ENCODE data around the gene NUDT4.
"Not testable (repeated sequence)": the region's sequence is repeated elsewhere in the genome, so short reads cannot be mapped to it uniquely, and the experiment has no call there.

NUDT4 gene

DNA sequence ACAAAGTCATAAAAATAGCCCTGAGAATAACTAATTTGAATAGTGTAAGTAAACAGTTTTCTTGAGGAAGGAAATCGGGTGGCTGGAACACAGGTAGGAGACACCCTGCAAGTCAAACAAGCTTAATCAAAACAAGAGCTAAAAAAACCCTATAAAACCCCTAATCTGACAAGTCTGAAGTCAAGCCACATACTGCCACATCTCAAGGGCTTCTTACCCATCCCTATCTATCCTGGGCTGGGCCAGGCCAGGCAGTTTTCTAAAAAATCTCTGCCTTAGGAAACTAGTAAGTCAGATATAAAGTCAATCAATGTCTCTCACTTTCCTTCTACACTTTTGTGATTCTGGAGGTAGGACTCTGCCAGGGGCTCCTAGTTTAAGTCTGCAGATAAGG lies 48.7 kb downstream of the NUDT4 start:
- TF ChIP-seq, protein P1, sequence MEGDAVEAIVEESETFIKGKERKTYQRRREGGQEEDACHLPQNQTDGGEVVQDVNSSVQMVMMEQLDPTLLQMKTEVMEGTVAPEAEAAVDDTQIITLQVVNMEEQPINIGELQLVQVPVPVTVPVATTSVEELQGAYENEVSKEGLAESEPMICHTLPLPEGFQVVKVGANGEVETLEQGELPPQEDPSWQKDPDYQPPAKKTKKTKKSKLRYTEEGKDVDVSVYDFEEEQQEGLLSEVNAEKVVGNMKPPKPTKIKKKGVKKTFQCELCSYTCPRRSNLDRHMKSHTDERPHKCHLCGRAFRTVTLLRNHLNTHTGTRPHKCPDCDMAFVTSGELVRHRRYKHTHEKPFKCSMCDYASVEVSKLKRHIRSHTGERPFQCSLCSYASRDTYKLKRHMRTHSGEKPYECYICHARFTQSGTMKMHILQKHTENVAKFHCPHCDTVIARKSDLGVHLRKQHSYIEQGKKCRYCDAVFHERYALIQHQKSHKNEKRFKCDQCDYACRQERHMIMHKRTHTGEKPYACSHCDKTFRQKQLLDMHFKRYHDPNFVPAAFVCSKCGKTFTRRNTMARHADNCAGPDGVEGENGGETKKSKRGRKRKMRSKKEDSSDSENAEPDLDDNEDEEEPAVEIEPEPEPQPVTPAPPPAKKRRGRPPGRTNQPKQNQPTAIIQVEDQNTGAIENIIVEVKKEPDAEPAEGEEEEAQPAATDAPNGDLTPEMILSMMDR (conservative IDR thresholded peaks at IDR 0.05; ENCODE audit: low read length): no peak
- H3K4me3 ChIP-seq (ENCODE audit: low read length): no peak overlapping the region
- no peak for DNase-seq (ENCODE audit: low read depth)

DNA sequence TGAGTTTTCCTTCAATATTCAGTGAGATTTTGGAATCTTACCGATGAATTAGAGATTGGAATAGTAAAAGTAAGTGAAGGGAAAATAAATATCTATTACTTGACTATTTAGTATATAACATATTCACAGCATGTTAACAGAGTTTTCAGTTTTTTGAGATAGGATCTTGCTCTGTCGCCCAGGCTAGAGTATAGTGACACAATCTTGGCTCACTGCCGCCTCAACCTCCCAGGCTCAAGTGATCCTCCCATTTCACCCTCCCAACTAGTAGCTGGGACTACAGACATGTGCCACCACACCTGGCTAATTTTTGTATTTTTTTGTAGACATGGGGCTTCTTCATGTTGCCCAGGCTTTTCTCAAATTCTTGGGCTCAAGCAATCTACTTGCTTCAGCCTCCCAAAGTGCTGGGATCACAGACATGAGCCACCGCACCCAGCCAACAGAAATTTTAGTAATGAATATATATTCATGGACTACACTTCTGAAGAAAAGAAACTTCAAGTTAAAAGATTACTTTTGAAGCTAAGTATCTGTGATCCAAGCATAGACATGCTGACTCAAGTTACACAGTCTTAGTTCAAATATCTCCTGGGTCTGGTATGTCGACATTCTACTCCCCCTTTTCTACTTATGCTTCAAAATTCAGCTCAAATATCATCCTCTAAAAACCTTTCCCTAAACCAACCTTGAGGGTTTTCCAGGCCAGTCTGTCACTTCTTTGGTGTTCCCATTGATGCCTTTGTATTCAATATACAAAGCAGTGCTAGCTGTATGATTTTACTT lies 50.2 kb downstream of the NUDT4 start:
- TF ChIP-seq, protein P1 (conservative IDR thresholded peaks at IDR 0.05; ENCODE audit: low read length): no peak
- peak; percentile 59 for DNase-seq (ENCODE audit: low read depth)
- no peak overlapping the region for H3K4me3 ChIP-seq (ENCODE audit: low read length)

DNA sequence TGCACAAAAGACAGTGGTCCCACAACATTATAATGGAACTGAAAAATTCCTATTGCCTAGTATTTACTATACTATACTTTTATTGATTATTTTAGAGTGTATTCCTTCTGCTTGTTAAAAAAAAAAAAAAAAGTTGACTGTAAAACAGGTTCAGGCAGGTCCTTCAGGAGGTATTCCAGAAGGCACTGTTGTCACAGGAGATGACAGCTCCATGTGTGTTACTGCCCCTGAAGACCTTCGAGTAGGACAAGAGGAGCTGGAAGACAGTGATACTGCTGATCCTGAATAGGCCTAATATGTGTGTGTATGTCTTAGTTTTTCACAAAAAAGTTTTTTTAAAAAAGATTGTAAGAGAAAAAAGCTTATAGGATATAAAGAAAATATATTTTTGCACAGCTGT lies 51.7 kb downstream of the NUDT4 start:
- TF ChIP-seq, protein P1 (conservative IDR thresholded peaks at IDR 0.05; ENCODE audit: low read length): no peak
- H3K4me3 ChIP-seq (ENCODE audit: low read length): no peak overlapping the region
- DNase-seq (ENCODE audit: low read depth): no peak

DNA sequence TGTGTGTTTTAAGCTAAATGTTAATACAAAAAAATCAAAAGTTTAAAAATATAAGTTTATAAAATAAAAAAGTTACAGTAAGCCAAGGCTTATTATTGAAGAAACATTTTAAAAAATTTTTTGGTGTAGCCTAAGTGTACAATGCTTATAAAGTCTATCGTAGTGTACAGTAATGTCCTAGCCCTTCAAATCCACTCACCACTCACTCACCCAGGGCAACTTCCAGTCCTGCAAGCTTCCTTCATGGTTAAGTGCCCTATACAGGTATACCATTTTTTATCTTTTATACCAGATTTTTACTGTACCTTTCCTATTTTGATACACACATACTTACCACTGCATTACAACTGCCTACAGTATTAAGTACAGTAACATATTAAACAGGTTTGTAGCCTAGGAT lies 52.1 kb downstream of the NUDT4 start:
- no peak overlapping the region for H3K4me3 ChIP-seq (ENCODE audit: low read length)
- DNase-seq (ENCODE audit: low read depth): no peak
- TF ChIP-seq, protein P1 (conservative IDR thresholded peaks at IDR 0.05; ENCODE audit: low read length): no peak

DNA sequence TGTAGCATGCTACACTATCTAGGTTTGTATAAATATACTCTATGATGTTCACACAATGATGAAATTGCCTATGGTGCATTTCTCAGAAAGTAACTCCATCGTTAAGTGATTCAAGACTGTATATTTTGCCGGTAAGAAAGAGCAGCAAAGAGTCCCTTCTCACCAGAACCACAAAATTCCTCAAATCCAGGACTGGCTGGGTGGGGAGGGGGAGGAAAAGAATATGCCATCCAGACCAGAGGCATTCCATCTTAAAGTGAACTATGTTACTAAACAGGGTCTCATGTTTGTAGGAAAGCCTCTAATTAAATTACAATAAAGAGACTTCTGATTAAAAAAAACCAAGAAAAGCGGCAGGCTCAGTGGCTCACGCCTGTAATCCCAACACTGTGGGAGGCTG lies 52.6 kb downstream of the NUDT4 start:
- no peak for DNase-seq (ENCODE audit: low read depth)
- TF ChIP-seq, protein P1 (conservative IDR thresholded peaks at IDR 0.05; ENCODE audit: low read length): no peak
- no peak overlapping the region for H3K4me3 ChIP-seq (ENCODE audit: low read length)

DNA sequence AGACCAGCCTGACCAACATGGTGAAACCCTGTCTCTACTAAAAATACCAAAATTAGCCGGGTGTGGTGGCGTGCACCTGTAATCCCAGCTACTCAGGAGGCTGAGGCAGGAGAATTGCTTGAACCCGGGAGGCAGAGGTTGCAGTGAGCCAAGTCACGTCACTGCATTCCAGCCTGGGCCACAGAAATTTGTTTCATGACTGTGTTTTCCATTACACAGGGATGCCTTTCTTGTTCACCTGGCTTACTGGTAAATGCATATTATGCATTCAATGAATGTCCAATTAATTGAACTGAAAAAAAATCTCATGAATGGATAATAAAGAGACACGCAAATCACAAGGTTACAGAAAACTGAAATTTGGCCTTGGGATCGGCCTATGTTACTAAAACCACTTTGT lies 54.3 kb downstream of the NUDT4 start:
- DNase-seq (ENCODE audit: low read depth): not testable (repeated sequence)

DNA sequence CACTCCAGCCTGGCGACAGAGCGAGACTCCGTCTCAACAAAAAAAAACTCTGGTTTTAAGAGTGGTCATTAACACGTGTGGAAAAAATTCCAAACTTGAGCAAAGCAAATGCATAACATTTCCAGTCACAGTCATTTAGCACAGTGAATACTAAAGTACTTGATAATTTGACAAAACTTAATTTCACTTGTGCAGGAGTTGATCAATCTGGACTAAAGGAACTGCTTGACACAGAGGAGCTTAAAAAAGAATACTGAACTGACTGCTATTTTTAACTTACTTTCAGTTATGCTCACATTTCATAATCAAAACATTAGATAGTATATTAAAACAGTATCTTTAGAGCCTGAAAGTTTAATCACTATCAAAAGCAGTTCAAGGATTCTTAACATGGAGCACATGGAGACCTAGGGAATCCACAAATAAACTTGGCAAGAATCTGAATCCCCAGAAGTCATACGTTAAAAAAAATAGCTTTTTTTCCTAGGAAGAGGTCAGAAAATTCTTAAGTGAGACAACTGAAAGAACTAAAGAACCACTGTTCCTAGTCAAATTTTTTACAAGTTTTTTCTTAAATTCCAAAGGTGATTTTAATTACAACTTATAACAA lies 56.6 kb downstream of the NUDT4 start:
- H3K4me3 ChIP-seq (ENCODE audit: low read length): no peak overlapping the region
- no peak for DNase-seq (ENCODE audit: low read depth)
- TF ChIP-seq, protein P1 (conservative IDR thresholded peaks at IDR 0.05; ENCODE audit: low read length): no peak

More for the DNA sequence above, 54.3 kb downstream of the NUDT4 start:
- not testable (repeated sequence) for H3K4me3 ChIP-seq (ENCODE audit: low read length)

Data from AG10803 (cell line).